ENCODE measurements around the gene NPR3.
"Not testable (repeated sequence)": the region's sequence is repeated elsewhere in the genome, so short reads cannot be mapped to it uniquely, and the experiment has no call there.

Gene NPR3

GRCh38 chr5:32765266-32765665 lies 54.1 kb downstream of the NPR3 start:
- no peak for DNase-seq (ENCODE audit: low read depth)

- no peak for DNase-seq (ENCODE audit: low read depth)
Measured at GRCh38 chr5:32767948-32768467, 56.9 kb downstream of the NPR3 start.

GRCh38 chr5:32769711-32770110 lies 58.6 kb downstream of the NPR3 start:
- no peak for DNase-seq (ENCODE audit: low read depth)

- DNase-seq (ENCODE audit: low read depth): no peak
Measured at GRCh38 chr5:32770444-32770843, 59.3 kb downstream of the NPR3 start.

- DNase-seq (ENCODE audit: low read depth): no peak
Measured at GRCh38 chr5:32771037-32771436, 59.9 kb downstream of the NPR3 start.

- DNase-seq (ENCODE audit: low read depth): no peak
Measured at GRCh38 chr5:32773944-32774343, 62.8 kb downstream of the NPR3 start.

- no peak for DNase-seq (ENCODE audit: low read depth)
Measured at GRCh38 chr5:32776200-32776599, 65.1 kb downstream of the NPR3 start.

- no peak for DNase-seq (ENCODE audit: low read depth)
Measured at GRCh38 chr5:32777222-32777621, 66.1 kb downstream of the NPR3 start.

GRCh38 chr5:32777733-32778132 lies 66.6 kb downstream of the NPR3 start:
- no peak for DNase-seq (ENCODE audit: low read depth)

GRCh38 chr5:32778403-32778802 lies 67.3 kb downstream of the NPR3 start:
- DNase-seq (ENCODE audit: low read depth): no peak

GRCh38 chr5:32779754-32780415 lies 68.8 kb downstream of the NPR3 start:
- no peak for DNase-seq (ENCODE audit: low read depth)

- no peak for DNase-seq (ENCODE audit: low read depth)
Measured at GRCh38 chr5:32780508-32780919, 69.4 kb downstream of the NPR3 start.

- no peak for DNase-seq (ENCODE audit: low read depth)
Measured at GRCh38 chr5:32783661-32784060, 72.5 kb downstream of the NPR3 start.

GRCh38 chr5:32785611-32786254 lies 74.6 kb downstream of the NPR3 start:
- DNase-seq (ENCODE audit: low read depth): no peak

- DNase-seq (ENCODE audit: low read depth): no peak
Measured at GRCh38 chr5:32786311-32786710, 75.2 kb downstream of the NPR3 start.

- DNase-seq (ENCODE audit: low read depth): no peak
Measured at GRCh38 chr5:32790411-32790951, 79.4 kb downstream of the NPR3 start.

GRCh38 chr5:32791536-32792243 lies 80.6 kb downstream of the NPR3 start:
- DNase-seq (ENCODE audit: low read depth): no peak

- DNase-seq (ENCODE audit: low read depth): no peak
Measured at GRCh38 chr5:32794086-32794485, 83.0 kb downstream of the NPR3 start.

- no peak for DNase-seq (ENCODE audit: low read depth)
Measured at GRCh38 chr5:32802764-32803163, 91.6 kb downstream of the NPR3 start.

GRCh38 chr5:32803656-32804055 lies 92.5 kb downstream of the NPR3 start:
- DNase-seq (ENCODE audit: low read depth): no peak

GRCh38 chr5:32805462-32805861 lies 94.3 kb downstream of the NPR3 start:
- DNase-seq (ENCODE audit: low read depth): not testable (repeated sequence)

- DNase-seq (ENCODE audit: low read depth): no peak
Measured at GRCh38 chr5:32805971-32806638, 95.0 kb downstream of the NPR3 start.
